Measurements from ENCODE around the gene SCN2A.

SCN2A gene

GRCh38 chr2:165406173-165406572, 167.0 kb downstream of the SCN2A start:
- Histone ChIP-seq H3K36me3 (ENCODE audit: control insufficient read depth in 2 of 2, insufficient read depth in 1 of 2, low read length in 2 of 2) (no peaks in the 10 kb centered on the region), H3K4me3 (ENCODE audit: low read depth, low read length) (no peak overlapping the region), H3K9me3 (ENCODE audit: control insufficient read depth, insufficient read depth, low read depth, low read length) (no peaks in the 10 kb centered on the region), H3K27ac (ENCODE audit: extremely low read depth, low read depth, low read length) (no peak overlapping the region), H3K4me1 (ENCODE audit: control insufficient read depth, insufficient read depth, low read length) (peaks cover 15% of the 10 kb centered on the region)
- TF ChIP-seq ZNF366 (tag by site-specific recombination; conservative IDR thresholded peaks at IDR 0.05) (0 out of 2 replicates have a peak, but pooled peaks have one; percentile 17), ZIC2 (tag by site-specific recombination; IDR thresholded peaks at IDR 0.05) (peak; percentile 25; the same call in 1 of the 2 replicates), ZNF843 (tag by site-specific recombination; IDR thresholded peaks at IDR 0.05) (0 out of 2 replicates have a peak, but pooled peaks have one; percentile 23), ZNF501 (tag by site-specific recombination; IDR thresholded peaks at IDR 0.05) (no peak), OSR2 (tag by site-specific recombination; IDR thresholded peaks at IDR 0.05) (peak; percentile 71)
- ChIA-PET POLR2A (interaction anchor here (0.6 kb wide), 1 partner anchor 459 kb away, joined by 9 read pairs; no protein-coding TSS in a partner anchor), CTCF (interaction anchor here (0.9 to 2.5 kb wide), 5 partner anchors 163 to 468 kb away, joined by 3 to 11 read pairs (median 3); partner anchors contain the start of gene SCN2A)

GRCh38 chr2:165407466-165407865, 168.3 kb downstream of the SCN2A start:
- no peak overlapping the region for H3K27ac ChIP-seq (ENCODE audit: extremely low read depth, low read depth, low read length)
- CTCF ChIA-PET: interaction anchor here (0.6 kb wide), 1 partner anchor 82 kb away, joined by 4 read pairs; no protein-coding TSS in a partner anchor
- no peak overlapping the region for H3K4me3 ChIP-seq (ENCODE audit: low read depth, low read length)
- peaks cover 9% of the 10 kb centered on the region for H3K4me1 ChIP-seq (ENCODE audit: control insufficient read depth, insufficient read depth, low read length)
- H3K9me3 ChIP-seq (ENCODE audit: control insufficient read depth, insufficient read depth, low read depth, low read length): no peaks in the 10 kb centered on the region
- TF ChIP-seq KLF16 (tag by site-specific recombination; IDR thresholded peaks at IDR 0.05) (no peak), ZNF146 (tag by site-specific recombination; IDR thresholded peaks at IDR 0.05) (no peak), ZSCAN18 (tag by site-specific recombination; IDR thresholded peaks at IDR 0.05) (no peak), TRIM28 (IDR thresholded peaks at IDR 0.05; ENCODE audit: borderline replicate concordance, low read length) (no peak), ZNF266 (tag by site-specific recombination; IDR thresholded peaks at IDR 0.05; ENCODE audit: low read depth) (no peak), ZFP3 (tag by site-specific recombination; IDR thresholded peaks at IDR 0.05; ENCODE audit: low read depth) (no peak), FEZF1 (tag by site-specific recombination; IDR thresholded peaks at IDR 0.05) (no peak), ZNF335 (tag by site-specific recombination; conservative IDR thresholded peaks at IDR 0.05) (no peak), ZNF624 (tag by site-specific recombination; IDR thresholded peaks at IDR 0.05) (no peak)
- POLR2A ChIA-PET: no interaction called here
- H3K36me3 ChIP-seq (ENCODE audit: control insufficient read depth in 2 of 2, insufficient read depth in 1 of 2, low read length in 2 of 2): no peaks in the 10 kb centered on the region

DNA sequence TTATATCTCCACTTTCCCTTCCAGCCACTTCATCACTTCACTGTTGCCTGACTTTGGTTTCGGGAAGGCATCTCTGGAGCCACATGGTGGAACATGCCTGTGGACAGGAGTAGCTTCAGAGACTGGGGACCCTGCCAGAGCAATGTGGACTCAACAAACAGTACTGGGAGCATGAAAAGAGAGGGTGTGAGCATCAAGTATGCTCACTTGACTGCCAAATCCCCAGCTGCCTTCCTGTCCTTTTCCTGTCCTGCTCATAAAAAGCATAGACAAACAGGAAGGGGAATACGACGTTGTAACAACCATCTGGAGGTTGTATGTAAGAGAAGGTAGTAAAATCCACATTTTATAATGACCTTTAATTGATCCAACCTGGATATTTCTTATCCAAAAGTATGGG, 169.0 kb downstream of the SCN2A start:
- POLR2A ChIA-PET: no interaction called here
- Histone ChIP-seq H3K27ac (ENCODE audit: extremely low read depth, low read depth, low read length) (no peak overlapping the region), H3K4me3 (ENCODE audit: low read depth, low read length) (no peak overlapping the region), H3K36me3 (ENCODE audit: control insufficient read depth in 2 of 2, insufficient read depth in 1 of 2, low read length in 2 of 2) (no peaks in the 10 kb centered on the region), H3K4me1 (ENCODE audit: control insufficient read depth, insufficient read depth, low read length) (peaks cover 5% of the 10 kb centered on the region), H3K9me3 (ENCODE audit: control insufficient read depth, insufficient read depth, low read depth, low read length) (no peaks in the 10 kb centered on the region)
- no peak for TF ChIP-seq ZNF211 (tag by site-specific recombination; IDR thresholded peaks at IDR 0.05; ENCODE audit: low read depth)
- no peak for TF ChIP-seq ZFP69B (tag by site-specific recombination; IDR thresholded peaks at IDR 0.05)
- TF ChIP-seq FEZF1 (tag by site-specific recombination; IDR thresholded peaks at IDR 0.05): peak; percentile 84
- CTCF ChIA-PET: interaction anchor here (0.6 kb wide), 2 partner anchors 83 to 395 kb away, joined by 3 to 4 read pairs; no protein-coding TSS in a partner anchor

GRCh38 chr2:165410276-165410675, 171.1 kb downstream of the SCN2A start:
- no peak overlapping the region for H3K27ac ChIP-seq (ENCODE audit: extremely low read depth, low read depth, low read length)
- ChIA-PET POLR2A (no interaction called here), CTCF (interaction anchor here (0.6 kb wide), 1 partner anchor 269 kb away, joined by 3 read pairs; no protein-coding TSS in a partner anchor)
- no peak overlapping the region for H3K4me3 ChIP-seq (ENCODE audit: low read depth, low read length)
- H3K9me3 ChIP-seq (ENCODE audit: control insufficient read depth, insufficient read depth, low read depth, low read length): no peaks in the 10 kb centered on the region
- no peaks in the 10 kb centered on the region for H3K36me3 ChIP-seq (ENCODE audit: control insufficient read depth in 2 of 2, insufficient read depth in 1 of 2, low read length in 2 of 2)
- H3K4me1 ChIP-seq (ENCODE audit: control insufficient read depth, insufficient read depth, low read length): peaks cover 5% of the 10 kb centered on the region
- no peak for TF ChIP-seq HIC1 (tag by site-specific recombination; IDR thresholded peaks at IDR 0.05)
- TF ChIP-seq ZNF776 (tag by site-specific recombination; IDR thresholded peaks at IDR 0.05; ENCODE audit: borderline replicate concordance): no peak
- TF ChIP-seq OVOL3 (tag by site-specific recombination; IDR thresholded peaks at IDR 0.05): no peak
- TF ChIP-seq ZSCAN23 (tag by site-specific recombination; IDR thresholded peaks at IDR 0.05): no peak
- TF ChIP-seq, protein P1, sequence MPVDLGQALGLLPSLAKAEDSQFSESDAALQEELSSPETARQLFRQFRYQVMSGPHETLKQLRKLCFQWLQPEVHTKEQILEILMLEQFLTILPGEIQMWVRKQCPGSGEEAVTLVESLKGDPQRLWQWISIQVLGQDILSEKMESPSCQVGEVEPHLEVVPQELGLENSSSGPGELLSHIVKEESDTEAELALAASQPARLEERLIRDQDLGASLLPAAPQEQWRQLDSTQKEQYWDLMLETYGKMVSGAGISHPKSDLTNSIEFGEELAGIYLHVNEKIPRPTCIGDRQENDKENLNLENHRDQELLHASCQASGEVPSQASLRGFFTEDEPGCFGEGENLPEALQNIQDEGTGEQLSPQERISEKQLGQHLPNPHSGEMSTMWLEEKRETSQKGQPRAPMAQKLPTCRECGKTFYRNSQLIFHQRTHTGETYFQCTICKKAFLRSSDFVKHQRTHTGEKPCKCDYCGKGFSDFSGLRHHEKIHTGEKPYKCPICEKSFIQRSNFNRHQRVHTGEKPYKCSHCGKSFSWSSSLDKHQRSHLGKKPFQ (tag by site-specific recombination; IDR thresholded peaks at IDR 0.05): no peak
- no peak for TF ChIP-seq ZNF621 (tag by site-specific recombination; IDR thresholded peaks at IDR 0.05)
- TF ChIP-seq, protein P2, sequence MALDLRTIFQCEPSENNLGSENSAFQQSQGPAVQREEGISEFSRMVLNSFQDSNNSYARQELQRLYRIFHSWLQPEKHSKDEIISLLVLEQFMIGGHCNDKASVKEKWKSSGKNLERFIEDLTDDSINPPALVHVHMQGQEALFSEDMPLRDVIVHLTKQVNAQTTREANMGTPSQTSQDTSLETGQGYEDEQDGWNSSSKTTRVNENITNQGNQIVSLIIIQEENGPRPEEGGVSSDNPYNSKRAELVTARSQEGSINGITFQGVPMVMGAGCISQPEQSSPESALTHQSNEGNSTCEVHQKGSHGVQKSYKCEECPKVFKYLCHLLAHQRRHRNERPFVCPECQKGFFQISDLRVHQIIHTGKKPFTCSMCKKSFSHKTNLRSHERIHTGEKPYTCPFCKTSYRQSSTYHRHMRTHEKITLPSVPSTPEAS (tag by site-specific recombination; IDR thresholded peaks at IDR 0.05): no peak
- TF ChIP-seq ZNF560 (tag by site-specific recombination; IDR thresholded peaks at IDR 0.05; ENCODE audit: borderline replicate concordance): no peak
